Rectal smooth muscle tissue (tissue), 1 donor: Measurements from ENCODE around the gene RREB1.
"Not testable (repeated sequence)": the region's sequence is repeated elsewhere in the genome, so short reads cannot be mapped to it uniquely, and the experiment has no call there.

Experiments used
- H3K27ac ChIP-seq: one replicate; pipeline ENCODE4 v1.7.0; 2013; ENCODE audit warnings: low read depth, low read length, inconsistent platforms
- H3K27me3 ChIP-seq: one replicate; pipeline ENCODE4 v1.7.0; 2013; ENCODE audit warnings: low read length; ENCODE audit not compliant: control insufficient read depth, insufficient read depth
- H3K36me3 ChIP-seq: one replicate; pipeline ENCODE4 v1.7.0; 2013; ENCODE audit warnings: low read length; ENCODE audit not compliant: control insufficient read depth, insufficient read depth
- H3K4me1 ChIP-seq: one replicate; pipeline ENCODE4 v1.7.0; 2013; ENCODE audit warnings: low read length; ENCODE audit not compliant: control insufficient read depth, insufficient read depth
- H3K4me3 ChIP-seq: one replicate; pipeline ENCODE4 v1.7.0; 2013; ENCODE audit warnings: low read length
- H3K9ac ChIP-seq: one replicate; pipeline ENCODE4 v1.7.0; 2013; ENCODE audit warnings: low read length

Gene RREB1

DNA sequence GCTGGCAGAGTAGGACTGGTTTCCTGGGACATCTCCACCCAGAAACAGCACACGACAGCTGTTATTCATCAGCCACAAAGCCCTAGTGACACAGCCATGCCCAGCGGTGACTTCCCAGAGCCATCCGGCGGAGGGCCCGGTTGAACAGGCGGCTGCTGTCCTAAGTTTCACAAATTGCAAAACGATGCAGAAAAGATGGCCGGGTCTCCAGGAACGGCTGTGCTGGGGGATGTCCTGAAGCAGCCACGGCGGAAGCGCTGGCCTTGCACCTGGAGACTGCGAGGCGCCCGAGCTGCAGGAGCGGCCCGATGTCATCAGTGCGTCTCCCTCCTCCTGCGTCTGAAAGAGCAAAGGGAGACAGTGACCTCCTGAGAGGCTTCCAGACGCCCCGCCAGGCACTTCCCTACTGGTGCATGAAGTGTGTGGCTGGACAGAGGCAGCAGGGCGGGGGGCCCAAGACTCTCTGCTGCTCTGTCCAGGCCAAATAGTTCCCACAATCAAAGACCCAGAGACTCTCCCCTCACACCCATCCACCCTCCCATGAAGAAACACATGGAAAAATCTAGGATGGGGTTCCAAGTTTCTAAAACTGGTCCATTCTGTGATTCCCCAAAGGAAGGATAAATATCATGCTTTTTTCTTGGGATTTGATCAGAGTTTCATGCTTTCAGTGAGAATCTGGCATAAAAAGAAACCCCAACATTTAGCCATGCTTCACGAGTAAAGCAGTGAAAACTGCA is 161.2 kb downstream of the RREB1 start:
- Histone ChIP-seq H3K4me3 (no peak overlapping the region), H3K27ac (no peak overlapping the region), H3K27me3 (no peaks in the 10 kb centered on the region), H3K4me1 (no peaks in the 10 kb centered on the region), H3K9ac (no peak overlapping the region), H3K36me3 (no peaks in the 10 kb centered on the region)

GRCh38 chr6:7269816-7270215 is 162.1 kb downstream of the RREB1 start:
- Histone ChIP-seq H3K27me3 (no peaks in the 10 kb centered on the region), H3K27ac (no peak overlapping the region), H3K4me1 (no peaks in the 10 kb centered on the region), H3K4me3 (no peak overlapping the region), H3K36me3 (no peaks in the 10 kb centered on the region), H3K9ac (no peak overlapping the region)

DNA sequence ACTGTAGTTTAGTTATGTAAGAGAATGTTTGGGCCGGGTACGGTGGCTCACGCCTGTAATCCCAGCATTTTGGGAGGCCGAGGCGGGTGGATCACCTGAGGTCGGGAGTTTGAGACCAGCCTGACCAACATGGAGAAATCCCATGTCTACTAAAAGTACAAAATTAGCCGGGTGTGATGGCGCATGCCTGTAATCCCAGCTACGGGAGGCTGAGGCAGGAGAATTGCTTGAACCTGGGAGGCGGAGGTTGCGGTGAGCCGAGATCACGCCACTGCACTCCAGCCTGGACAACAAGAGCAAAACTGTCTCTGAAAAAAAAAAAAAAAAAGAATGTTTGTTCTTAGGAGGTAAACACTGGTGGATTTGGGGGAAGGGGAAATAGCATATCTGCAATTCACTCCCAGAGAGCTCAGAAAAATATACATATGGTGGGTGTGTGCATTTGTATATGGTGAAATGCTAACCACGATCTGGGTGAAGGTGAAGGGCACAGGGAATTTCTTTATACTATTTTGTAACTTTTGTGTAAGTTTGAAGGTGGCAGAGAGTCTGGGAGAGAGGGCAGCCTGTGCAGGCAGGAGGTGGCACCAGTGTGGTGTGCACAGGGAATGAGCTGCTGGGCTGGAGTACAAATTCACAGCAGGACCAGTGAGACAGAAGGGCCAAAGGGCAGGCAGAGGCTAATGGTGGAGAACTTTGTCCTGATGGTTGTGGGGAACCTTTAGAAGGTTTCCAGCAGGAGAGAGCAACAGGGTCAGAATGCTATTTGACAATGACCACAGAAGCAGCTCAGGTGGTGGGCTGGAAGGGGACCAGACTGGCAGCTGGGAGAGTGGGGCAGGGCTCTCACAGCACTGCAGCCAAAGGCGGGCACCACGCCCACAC is 162.8 kb downstream of the RREB1 start:
- no peaks in the 10 kb centered on the region for H3K27me3 ChIP-seq
- no peak overlapping the region for H3K9ac ChIP-seq
- no peak overlapping the region for H3K27ac ChIP-seq

DNA sequence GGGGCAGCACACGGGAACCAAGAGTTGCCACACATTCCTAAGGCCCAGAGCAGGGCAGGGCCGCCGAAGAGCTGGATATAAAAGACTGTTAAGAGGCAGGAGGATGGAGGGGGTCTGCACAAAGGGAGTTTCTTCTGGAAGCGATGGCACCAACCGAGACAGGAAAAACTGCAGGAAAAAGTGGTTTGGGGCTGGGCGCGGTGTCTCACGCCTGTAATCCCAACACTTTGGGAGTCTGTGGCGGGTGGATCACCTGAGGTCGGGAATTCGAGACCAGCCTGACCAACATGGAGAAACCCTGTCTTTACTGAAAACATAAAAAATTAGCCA is 163.4 kb downstream of the RREB1 start:
- Histone ChIP-seq H3K27me3 (no peaks in the 10 kb centered on the region), H3K4me3 (no peak overlapping the region), H3K36me3 (no peaks in the 10 kb centered on the region), H3K9ac (no peak overlapping the region), H3K27ac (no peak overlapping the region), H3K4me1 (no peaks in the 10 kb centered on the region)

More for the DNA sequence above, 162.8 kb downstream of the RREB1 start:
- Histone ChIP-seq H3K36me3 (no peaks in the 10 kb centered on the region), H3K4me3 (no peak overlapping the region), H3K4me1 (no peaks in the 10 kb centered on the region)

DNA sequence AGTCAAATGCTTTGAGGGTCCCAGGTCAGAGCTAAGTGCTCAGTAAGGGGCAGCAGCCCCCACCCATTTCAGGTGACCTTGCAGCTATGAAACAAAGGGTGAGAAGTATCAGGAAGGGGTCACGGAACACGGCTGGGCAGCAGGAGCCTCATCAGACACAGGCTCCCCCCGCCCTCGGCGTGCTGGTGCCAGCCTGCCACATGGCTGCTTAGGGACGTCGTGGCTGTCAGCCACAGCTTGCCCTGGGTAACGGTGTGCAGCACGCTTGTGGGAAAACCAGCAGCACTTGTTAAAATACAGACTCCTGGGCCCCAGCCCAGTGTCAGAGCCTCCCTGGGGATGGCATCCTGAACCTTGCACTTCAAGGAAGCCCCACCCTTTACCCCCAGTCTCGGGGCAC is 165.9 kb downstream of the RREB1 start:
- no peak overlapping the region for H3K9ac ChIP-seq
- H3K4me1 ChIP-seq, result no peaks in the 10 kb centered on the region
- H3K36me3 ChIP-seq, result no peaks in the 10 kb centered on the region
- no peak overlapping the region for H3K27ac ChIP-seq
- no peak overlapping the region for H3K4me3 ChIP-seq
- no peaks in the 10 kb centered on the region for H3K27me3 ChIP-seq

DNA sequence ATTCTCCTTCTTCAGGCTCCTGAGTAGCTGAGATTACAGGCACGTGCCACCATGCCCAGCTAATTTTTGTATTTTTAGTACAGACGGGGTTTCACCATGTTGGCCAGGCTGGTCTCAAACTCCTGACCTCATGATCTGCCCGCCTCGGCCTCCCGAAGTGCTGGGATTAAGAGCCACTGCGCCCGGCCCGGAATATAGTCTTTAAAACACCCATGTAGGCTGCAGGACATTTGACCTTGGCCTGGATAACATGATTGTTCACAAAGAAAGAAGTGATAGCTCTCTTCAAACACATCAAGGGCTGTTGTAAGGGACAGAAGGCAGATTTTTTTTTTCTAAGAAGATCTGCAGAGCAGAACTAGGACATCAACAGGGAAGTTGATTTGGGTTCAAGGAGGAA is 166.8 kb downstream of the RREB1 start:
- H3K4me1 ChIP-seq, H3K27ac ChIP-seq, H3K4me3 ChIP-seq: not testable (repeated sequence)

DNA sequence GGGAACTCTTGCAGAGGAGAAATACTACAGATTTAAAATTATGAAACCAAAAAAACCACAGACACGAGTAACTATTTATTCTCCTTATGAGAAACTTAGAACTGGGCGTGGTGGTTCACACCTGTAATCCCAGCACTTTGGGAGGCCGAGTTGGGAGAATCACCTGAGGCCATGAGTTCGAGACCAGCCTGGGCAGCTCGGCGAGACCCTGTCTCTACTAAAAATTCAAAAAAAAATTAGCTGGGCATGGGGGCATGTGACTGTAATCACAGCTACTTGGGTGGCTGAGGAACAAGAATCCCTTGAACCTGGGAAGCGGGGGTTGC is 168.4 kb downstream of the RREB1 start:
- H3K27ac ChIP-seq, result no peak overlapping the region
- no peaks in the 10 kb centered on the region for H3K27me3 ChIP-seq
- no peaks in the 10 kb centered on the region for H3K36me3 ChIP-seq
- no peak overlapping the region for H3K9ac ChIP-seq
- H3K4me1 ChIP-seq, result no peaks in the 10 kb centered on the region
- H3K4me3 ChIP-seq, result no peak overlapping the region

More for the DNA sequence above, 166.8 kb downstream of the RREB1 start:
- not testable (repeated sequence) for H3K27me3 ChIP-seq, H3K9ac ChIP-seq, H3K36me3 ChIP-seq

DNA sequence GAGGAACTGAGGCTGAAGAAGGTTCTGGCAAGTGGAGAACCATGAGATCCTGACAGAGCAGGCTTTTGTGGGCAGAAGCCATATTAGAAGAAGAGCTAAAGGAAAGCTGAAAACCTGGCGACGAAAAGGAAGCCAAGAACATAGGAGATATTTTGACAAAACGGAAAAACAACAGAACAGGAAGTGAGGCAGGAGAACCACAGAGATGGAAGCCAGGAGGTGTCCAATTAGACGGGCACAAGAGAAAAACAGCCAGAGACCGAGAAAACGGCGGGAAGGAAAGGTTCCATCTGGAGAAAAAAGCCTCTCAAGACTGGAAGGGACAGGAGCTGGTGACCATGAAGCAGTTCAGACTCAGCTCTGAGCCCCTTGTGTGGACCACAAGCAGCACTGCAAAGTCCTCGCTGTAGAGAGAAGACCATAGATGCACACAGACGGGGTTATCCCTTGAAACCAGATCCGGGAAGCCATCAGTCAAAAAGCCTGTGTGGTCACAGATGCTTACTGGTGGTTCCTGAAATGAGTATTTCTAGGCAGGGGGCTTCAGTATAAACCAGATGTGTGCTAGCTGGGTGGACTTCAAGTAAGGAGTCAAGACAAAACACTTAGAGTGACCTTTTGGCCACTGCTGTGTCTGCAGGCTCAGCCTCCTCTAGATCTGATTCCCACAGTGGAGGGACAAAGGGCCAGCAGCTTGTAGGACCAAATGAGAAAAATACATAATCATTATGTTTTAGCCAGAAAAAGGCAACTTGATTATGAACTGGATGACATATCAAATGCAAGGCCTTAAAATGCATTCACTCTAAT is 174.5 kb downstream of the RREB1 start:
- no peaks in the 10 kb centered on the region for H3K4me1 ChIP-seq
- no peaks in the 10 kb centered on the region for H3K27me3 ChIP-seq
- no peak overlapping the region for H3K4me3 ChIP-seq
- H3K36me3 ChIP-seq, result peaks cover 3% of the 10 kb centered on the region
- no peak overlapping the region for H3K9ac ChIP-seq
- no peak overlapping the region for H3K27ac ChIP-seq

DNA sequence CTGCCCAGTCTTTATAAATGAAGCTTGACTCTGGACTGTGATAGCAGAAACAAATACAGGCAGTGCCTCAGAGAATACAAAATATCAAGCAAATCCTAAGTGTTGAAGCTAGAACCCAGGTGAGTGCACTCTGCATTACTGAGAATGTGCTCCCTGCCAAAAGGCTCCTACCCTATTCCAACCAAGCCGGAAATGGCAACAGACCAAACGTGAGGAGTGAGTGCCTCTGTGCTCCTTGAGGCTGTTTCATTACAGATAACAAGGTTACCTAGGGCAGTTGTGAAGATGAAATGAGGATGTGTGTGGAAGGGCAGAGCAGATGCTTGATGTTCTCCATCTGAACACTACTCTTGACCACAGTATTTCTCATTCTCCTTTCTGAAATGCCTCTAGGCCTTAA is 175.9 kb downstream of the RREB1 start:
- Histone ChIP-seq H3K4me3 (no peak overlapping the region), H3K27ac (no peak overlapping the region)

DNA sequence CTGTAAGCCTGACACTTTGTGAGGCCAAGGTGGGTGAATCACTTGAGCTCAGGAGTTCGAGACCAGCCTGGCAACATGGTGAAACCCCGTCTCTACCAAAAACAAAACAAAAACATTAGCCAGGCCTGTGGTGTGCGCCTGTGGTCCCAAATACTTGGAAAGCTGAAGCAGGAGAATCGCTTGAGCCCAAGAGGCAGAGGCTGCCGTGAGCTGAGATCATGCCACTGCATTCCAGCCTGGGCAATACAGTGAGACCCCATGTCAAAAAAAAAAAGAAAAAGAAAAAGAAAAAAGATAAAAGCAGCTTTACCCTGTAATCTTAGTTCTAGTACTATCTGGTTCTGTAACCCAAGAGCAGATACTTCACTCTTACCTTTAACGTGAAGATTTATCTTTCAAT is 177.7 kb downstream of the RREB1 start:
- no peak overlapping the region for H3K9ac ChIP-seq
- H3K27me3 ChIP-seq, result no peaks in the 10 kb centered on the region
- no peak overlapping the region for H3K27ac ChIP-seq
- no peaks in the 10 kb centered on the region for H3K4me1 ChIP-seq
- H3K4me3 ChIP-seq, result no peak overlapping the region
- peaks cover 3% of the 10 kb centered on the region for H3K36me3 ChIP-seq

More for the DNA sequence above, 175.9 kb downstream of the RREB1 start:
- H3K4me1 ChIP-seq, result no peaks in the 10 kb centered on the region
- H3K9ac ChIP-seq, result no peak overlapping the region
- peaks cover 3% of the 10 kb centered on the region for H3K36me3 ChIP-seq
- H3K27me3 ChIP-seq, result no peaks in the 10 kb centered on the region

DNA sequence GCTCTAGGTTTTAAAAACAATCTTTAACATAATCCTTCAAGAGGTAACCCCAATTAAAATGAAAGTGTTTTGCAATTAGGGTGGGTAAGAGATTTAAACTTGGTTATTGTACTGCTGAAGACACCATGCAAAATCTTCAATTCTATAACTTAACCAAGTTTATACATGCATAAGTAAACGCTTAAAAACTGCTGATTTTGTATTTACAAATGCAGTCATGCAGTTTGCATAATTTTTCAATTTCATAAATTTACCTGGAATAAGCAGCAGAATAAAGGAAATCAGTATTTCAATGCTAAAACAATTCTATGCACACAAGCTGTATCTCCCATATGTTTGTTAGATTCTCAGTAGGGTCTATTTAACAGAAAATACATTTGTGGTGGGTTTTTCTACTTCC is 182.3 kb downstream of the RREB1 start:
- H3K27me3 ChIP-seq, result no peaks in the 10 kb centered on the region
- no peak overlapping the region for H3K27ac ChIP-seq
- H3K4me1 ChIP-seq, result no peaks in the 10 kb centered on the region
- no peak overlapping the region for H3K4me3 ChIP-seq
- H3K9ac ChIP-seq, result no peak overlapping the region
- peaks cover 11% of the 10 kb centered on the region for H3K36me3 ChIP-seq

DNA sequence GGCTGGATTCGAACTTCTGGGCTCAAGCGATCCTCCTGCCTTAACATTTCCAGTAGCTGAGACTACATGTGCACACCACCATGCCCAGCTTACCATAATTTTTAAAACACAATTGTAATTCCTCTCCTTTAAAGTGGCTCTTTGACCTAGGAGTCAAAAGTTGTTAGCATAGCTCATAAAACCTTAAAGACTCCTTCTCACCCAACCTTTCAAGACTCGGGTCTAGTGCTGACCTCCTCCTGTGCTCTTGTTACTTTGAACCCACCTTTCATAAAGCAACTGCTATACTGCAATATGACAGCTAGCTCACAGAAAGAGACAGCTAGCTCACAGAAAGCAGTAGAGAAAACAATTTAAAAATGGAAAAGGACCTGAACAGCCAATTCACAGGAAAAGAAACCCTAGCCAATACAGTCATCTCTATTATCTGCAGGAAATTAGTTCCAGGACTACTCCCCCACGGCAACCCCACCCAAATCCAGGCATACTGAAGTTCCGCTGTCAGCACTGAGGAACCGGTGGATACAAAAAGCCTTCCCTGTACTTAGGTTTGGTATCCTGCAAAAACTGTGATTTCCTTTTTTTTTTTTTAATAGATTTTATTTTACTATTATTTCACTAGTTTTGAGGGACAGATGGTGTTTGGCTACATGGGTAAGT is 185.0 kb downstream of the RREB1 start:
- H3K9ac ChIP-seq, result no peak overlapping the region
- no peaks in the 10 kb centered on the region for H3K4me1 ChIP-seq
- H3K27me3 ChIP-seq, result no peaks in the 10 kb centered on the region
- H3K36me3 ChIP-seq, result peaks cover 20% of the 10 kb centered on the region
- no peak overlapping the region for H3K4me3 ChIP-seq
- no peak overlapping the region for H3K27ac ChIP-seq
